ENCODE measurements around the gene PTCH1.

Gene PTCH1

GRCh38 chr9:95435074-95435728, 81.6 kb downstream of the PTCH1 start:
- DNase-seq, result no peak

- DNase-seq, result no peak
Measured at GRCh38 chr9:95434116-95435073, 82.4 kb downstream of the PTCH1 start.

GRCh38 chr9:95433096-95433819, 83.5 kb downstream of the PTCH1 start:
- DNase-seq, result no peak

GRCh38 chr9:95431286-95431685, 85.5 kb downstream of the PTCH1 start:
- no peak for DNase-seq

GRCh38 chr9:95429948-95430620, 86.7 kb downstream of the PTCH1 start:
- no peak for DNase-seq

- DNase-seq, result no peak
Measured at GRCh38 chr9:95429096-95429495, 87.7 kb downstream of the PTCH1 start.

- no peak for DNase-seq
Measured at GRCh38 chr9:95425910-95426551, 90.7 kb downstream of the PTCH1 start.

GRCh38 chr9:95422650-95423049, 94.1 kb downstream of the PTCH1 start:
- no peak for DNase-seq

- DNase-seq, result no peak
Measured at GRCh38 chr9:95420518-95420917, 96.3 kb downstream of the PTCH1 start.

- no peak for DNase-seq
Measured at GRCh38 chr9:95419444-95419843, 97.3 kb downstream of the PTCH1 start.

- no peak for DNase-seq
Measured at GRCh38 chr9:95415158-95415557, 101.6 kb downstream of the PTCH1 start.

- DNase-seq, result no peak
Measured at GRCh38 chr9:95413793-95414192, 103.0 kb downstream of the PTCH1 start.

GRCh38 chr9:95411054-95411892, 105.5 kb downstream of the PTCH1 start:
- no peak for DNase-seq

GRCh38 chr9:95409650-95410426, 106.9 kb downstream of the PTCH1 start:
- no peak for DNase-seq

- no peak for DNase-seq
Measured at GRCh38 chr9:95407524-95407923, 109.2 kb downstream of the PTCH1 start.

- DNase-seq, result no peak
Measured at GRCh38 chr9:95406121-95406520, 110.7 kb downstream of the PTCH1 start.

GRCh38 chr9:95399261-95399660, 117.5 kb downstream of the PTCH1 start:
- no peak for DNase-seq

Measured in NCI-H2081 treated with DMSO at 0.1 percent for 48 hours (cell line).